HG03575 (cell line): ENCODE results near the gene ZNF618.

Experiments
- ATAC-seq: cut with Tn5 transposase; IDR thresholded peaks from one replicate; pipeline ENCODE4 v1.9.1; 2021; ENCODE audit not compliant: unreplicated experiment, insufficient number of reproducible peaks, low FRiP score; ENCODE audit errors: extremely low read depth

The ZNF618 gene

GRCh38 chr9:113927277-113927676 is 51.2 kb downstream of the ZNF618 start:
- no peak for ATAC-seq

- no peak for ATAC-seq
These were observed 52.2 kb downstream of the ZNF618 start for GRCh38 chr9:113928269-113928668.

GRCh38 chr9:113929634-113930389 is 53.7 kb downstream of the ZNF618 start:
- no peak for ATAC-seq

- ATAC-seq: no peak
These were observed 54.3 kb downstream of the ZNF618 start for GRCh38 chr9:113930390-113930783.

GRCh38 chr9:113931140-113931539 is 55.0 kb downstream of the ZNF618 start:
- no peak for ATAC-seq

- ATAC-seq: no peak
These were observed 55.7 kb downstream of the ZNF618 start for GRCh38 chr9:113931777-113932176.

- no peak for ATAC-seq
These were observed 56.9 kb downstream of the ZNF618 start for GRCh38 chr9:113932906-113933584.

GRCh38 chr9:113933671-113934070 is 57.6 kb downstream of the ZNF618 start:
- ATAC-seq: no peak

GRCh38 chr9:113934167-113934828 is 58.2 kb downstream of the ZNF618 start:
- no peak for ATAC-seq

- no peak for ATAC-seq
These were observed 58.9 kb downstream of the ZNF618 start for GRCh38 chr9:113934829-113935676.

- ATAC-seq: no peak
These were observed 59.7 kb downstream of the ZNF618 start for GRCh38 chr9:113935677-113936380.

GRCh38 chr9:113940077-113940476 is 64.0 kb downstream of the ZNF618 start:
- ATAC-seq: no peak

- ATAC-seq: no peak
These were observed 64.9 kb downstream of the ZNF618 start for GRCh38 chr9:113941056-113941455.

GRCh38 chr9:113941526-113941925 is 65.4 kb downstream of the ZNF618 start:
- no peak for ATAC-seq

GRCh38 chr9:113943112-113944009 is 67.3 kb downstream of the ZNF618 start:
- ATAC-seq: no peak

- ATAC-seq: no peak
These were observed 69.7 kb downstream of the ZNF618 start for GRCh38 chr9:113945784-113946183.

- ATAC-seq: no peak
These were observed 70.5 kb downstream of the ZNF618 start for GRCh38 chr9:113946496-113947115.
